CD4-positive, CD25-positive, alpha-beta regulatory T cell (primary cell): Measurements from ENCODE around the gene SNRNP200. TPM values are rescaled to one million over a fixed set of nuclear protein-coding genes. Genes with fewer than 3 reads are reported as not detected.

Source experiments
- ATAC-seq, 2 donors: fragments of 150-1000 bp; cut with Tn5 transposase; one replicate each; pipeline ENCODE4 v1.10.0; 2021; ENCODE audit warnings: low read depth in 2 of 2, moderate number of reproducible peaks in 2 of 2, moderate library complexity in 1 of 2
- DNase-seq, 3 donors: peaks; one replicate each; pipeline versions ENCODE4 v3.0.0 to v3.0.0-alpha.2; 2012 to 2022; ENCODE audit warnings: mixed read lengths in 1 of 3
- H3K27ac ChIP-seq: one replicate; pipeline ENCODE4 v1.7.0; 2013; ENCODE audit warnings: mild to moderate bottlenecking, low read length; ENCODE audit not compliant: insufficient read depth, poor library complexity, severe bottlenecking
- H3K27me3 ChIP-seq: one replicate; pipeline ENCODE4 v1.7.0; 2013; ENCODE audit warnings: low read length; ENCODE audit not compliant: control insufficient read depth, insufficient read depth
- H3K36me3 ChIP-seq: one replicate; pipeline ENCODE4 v1.7.0; 2013; ENCODE audit warnings: mild to moderate bottlenecking, low read length, moderate library complexity; ENCODE audit not compliant: control insufficient read depth, insufficient read depth
- H3K4me1 ChIP-seq: 2 replicates; pipeline ENCODE4 v1.7.0; 2013; ENCODE audit warnings: mild to moderate bottlenecking, low read length; ENCODE audit not compliant: insufficient read depth, control insufficient read depth, poor library complexity, severe bottlenecking
- H3K4me3 ChIP-seq: one replicate; pipeline ENCODE4 v1.7.0; 2013; ENCODE audit warnings: low read depth, mild to moderate bottlenecking, low read length, moderate library complexity
- H3K9me3 ChIP-seq, 2 experiments: 1 replicate in 1 of 2; 2 replicates in 1 of 2; pipeline ENCODE4 v1.7.0; 2013; ENCODE audit warnings: low read length in 2 of 2, mild to moderate bottlenecking in 1 of 2, moderate library complexity in 1 of 2; ENCODE audit not compliant: control insufficient read depth in 2 of 2
- H3K27ac Mint-ChIP-seq, 3 donors: one replicate each; pipeline ENCODE4 v1.8.0; 2020 to 2022; ENCODE audit warnings: mild to moderate bottlenecking in 3 of 3, mixed read lengths in 3 of 3, moderate library complexity in 2 of 3
- H3K27me3 Mint-ChIP-seq: one replicate; pipeline ENCODE4 v1.8.0; 2022; ENCODE audit warnings: mild to moderate bottlenecking, mixed read lengths
- H3K36me3 Mint-ChIP-seq: one replicate; pipeline ENCODE4 v1.8.0; 2020; ENCODE audit warnings: mixed read lengths
- H3K4me1 Mint-ChIP-seq, 4 donors: one replicate each; pipeline ENCODE4 v1.8.0; 2020 to 2022; ENCODE audit warnings: mixed read lengths in 4 of 4, mild to moderate bottlenecking in 1 of 4
- H3K4me3 Mint-ChIP-seq, 4 donors: one replicate each; pipeline ENCODE4 v1.8.0; 2020 to 2022; ENCODE audit warnings: mild to moderate bottlenecking in 4 of 4, mixed read lengths in 4 of 4, moderate library complexity in 3 of 4
- H3K9me3 Mint-ChIP-seq, 7 donors: one replicate each; pipeline ENCODE4 v1.8.0; 2020 to 2022; ENCODE audit warnings: mixed read lengths in 7 of 7, mild to moderate bottlenecking in 3 of 7, moderate library complexity in 2 of 7
- polyA plus RNA-seq, 4 donors: library from polyadenylated mRNA; unstranded; fragments of 300-500 nt; fragmentation: Illumina TruSeq; gene quantifications; one replicate each; pipeline ENCODE4 v1.2.3, GENCODE V29; 2021
- total RNA-seq: library from RNA; stranded (reverse); gene quantifications from one replicate; pipeline ENCODE4 v1.2.3, GENCODE V29; 2022

SNRNP200 gene
- total and polyA plus RNA-seq, 5 donors from 2014 or later: 67.4 to 295 (median 88.0) TPM

GRCh38 chr2:96330407-96330806 is 25.1 kb upstream of the SNRNP200 start:
- no peak overlapping the region for H3K27ac Mint-ChIP-seq
- Histone ChIP-seq H3K9me3 (no peaks in the 10 kb centered on the region), H3K27me3 (no peaks in the 10 kb centered on the region), H3K36me3 (peaks cover 8% of the 10 kb centered on the region), H3K4me3 (no peak overlapping the region), H3K4me1 (peaks cover 35% of the 10 kb centered on the region), H3K27ac (no peak overlapping the region)
- no peaks in the 10 kb centered on the region for H3K9me3 Mint-ChIP-seq
- ATAC-seq: no peak
- H3K27me3 Mint-ChIP-seq: no peaks in the 10 kb centered on the region
- peaks cover 9% of the 10 kb centered on the region for H3K36me3 Mint-ChIP-seq
- H3K4me3 Mint-ChIP-seq: peak overlapping the region in 1 of 4 donors; percentile 44
- peaks cover 4 to 46% (median 33%) of the 10 kb centered on the region in 4 donors for H3K4me1 Mint-ChIP-seq
- DNase-seq: no peak

- Mint-ChIP-seq H3K4me1 (peaks cover 4 to 45% (median 32%) of the 10 kb centered on the region in 4 donors), H3K27me3 (no peaks in the 10 kb centered on the region), H3K27ac (no peak overlapping the region), H3K4me3 (peak overlapping the region in 1 of 4 donors; percentile 41), H3K9me3 (no peaks in the 10 kb centered on the region), H3K36me3 (peaks cover 9% of the 10 kb centered on the region)
- Histone ChIP-seq H3K4me1 (peaks cover 37% of the 10 kb centered on the region), H3K36me3 (peaks cover 8% of the 10 kb centered on the region), H3K4me3 (no peak overlapping the region), H3K27ac (no peak overlapping the region), H3K9me3 (no peaks in the 10 kb centered on the region), H3K27me3 (no peaks in the 10 kb centered on the region)
- no peak for DNase-seq
- ATAC-seq: no peak
Measured at GRCh38 chr2:96329874-96330273, 24.5 kb upstream of the SNRNP200 start.

- peaks cover 4 to 45% (median 32%) of the 10 kb centered on the region in 4 donors for H3K4me1 Mint-ChIP-seq
- no peaks in the 10 kb centered on the region for H3K27me3 Mint-ChIP-seq
- H3K4me1 ChIP-seq: peaks cover 37% of the 10 kb centered on the region
- H3K4me3 Mint-ChIP-seq: peak overlapping the region in 2 of 4 donors; percentile 41 to 69
- no peaks in the 10 kb centered on the region for H3K9me3 ChIP-seq
- H3K36me3 ChIP-seq: peaks cover 8% of the 10 kb centered on the region
- H3K27me3 ChIP-seq: no peaks in the 10 kb centered on the region
- no peak overlapping the region for H3K27ac ChIP-seq
- H3K9me3 Mint-ChIP-seq: no peaks in the 10 kb centered on the region
- no peak overlapping the region for H3K4me3 ChIP-seq
- ATAC-seq (no peak), DNase-seq (no peak)
- peaks cover 9% of the 10 kb centered on the region for H3K36me3 Mint-ChIP-seq
- H3K27ac Mint-ChIP-seq: no peak overlapping the region
Measured at GRCh38 chr2:96329456-96329855, 24.1 kb upstream of the SNRNP200 start.

GRCh38 chr2:96326990-96327820 is 21.9 kb upstream of the SNRNP200 start:
- no peak overlapping the region for H3K27ac Mint-ChIP-seq
- no peaks in the 10 kb centered on the region for H3K27me3 ChIP-seq
- no peak overlapping the region for H3K4me3 ChIP-seq
- no peaks in the 10 kb centered on the region for H3K27me3 Mint-ChIP-seq
- H3K4me3 Mint-ChIP-seq: peak overlapping the region; percentile 41 to 96 (median 64)
- peaks cover 8% of the 10 kb centered on the region for H3K36me3 ChIP-seq
- H3K36me3 Mint-ChIP-seq: peaks cover 9% of the 10 kb centered on the region
- H3K9me3 ChIP-seq: no peaks in the 10 kb centered on the region
- peaks cover 30% of the 10 kb centered on the region for H3K4me1 ChIP-seq
- ATAC-seq (no peak), DNase-seq (no peak)
- no peak overlapping the region for H3K27ac ChIP-seq
- H3K9me3 Mint-ChIP-seq: no peaks in the 10 kb centered on the region
- peaks cover 0 to 41% (median 22%) of the 10 kb centered on the region in 4 donors for H3K4me1 Mint-ChIP-seq

GRCh38 chr2:96326564-96326963 is 21.2 kb upstream of the SNRNP200 start:
- ATAC-seq: no peak
- Mint-ChIP-seq H3K4me3 (peak overlapping the region in 3 of 4 donors; percentile 61 to 96 (median 68)), H3K9me3 (no peaks in the 10 kb centered on the region), H3K27me3 (no peaks in the 10 kb centered on the region), H3K36me3 (peaks cover 9% of the 10 kb centered on the region), H3K4me1 (peaks cover 0 to 47% (median 24%) of the 10 kb centered on the region in 4 donors), H3K27ac (peak overlapping the region in 2 of 3 donors; percentile 73 to 96)
- peak overlapping the region; percentile 66 for H3K27ac ChIP-seq
- H3K4me1 ChIP-seq: peaks cover 34% of the 10 kb centered on the region
- H3K9me3 ChIP-seq: no peaks in the 10 kb centered on the region
- peaks cover 8% of the 10 kb centered on the region for H3K36me3 ChIP-seq
- H3K4me3 ChIP-seq: peak overlapping the region; percentile 81
- no peak for DNase-seq
- no peaks in the 10 kb centered on the region for H3K27me3 ChIP-seq

DNA sequence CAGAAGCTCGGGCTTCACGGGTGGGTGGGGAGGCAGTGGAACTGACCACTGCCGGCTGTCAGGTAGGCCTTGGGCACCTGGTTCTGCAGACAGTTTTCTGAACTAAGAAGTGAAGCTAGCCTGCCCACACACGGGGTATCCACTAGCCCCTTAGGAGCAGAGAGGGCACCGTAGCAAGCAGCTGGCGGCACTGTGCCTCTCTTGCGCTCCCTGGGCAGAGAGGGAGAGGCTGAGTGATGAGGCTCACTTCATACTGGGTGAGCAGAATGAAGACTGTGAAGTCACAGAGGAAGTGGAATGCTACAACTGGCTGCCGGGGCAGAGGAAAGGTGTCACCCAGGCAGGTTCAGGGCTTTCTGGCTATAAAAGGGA is 20.5 kb upstream of the SNRNP200 start:
- Histone ChIP-seq H3K27ac (peak overlapping the region; percentile 66), H3K36me3 (peaks cover 8% of the 10 kb centered on the region), H3K9me3 (no peaks in the 10 kb centered on the region), H3K27me3 (no peaks in the 10 kb centered on the region), H3K4me1 (peaks cover 41% of the 10 kb centered on the region), H3K4me3 (peak overlapping the region; percentile 81)
- Mint-ChIP-seq H3K27ac (peak overlapping the region; percentile 89 to 96 (median 91)), H3K27me3 (no peaks in the 10 kb centered on the region), H3K4me3 (peak overlapping the region; percentile 93 to 98 (median 96)), H3K9me3 (no peaks in the 10 kb centered on the region), H3K36me3 (peaks cover 9% of the 10 kb centered on the region), H3K4me1 (peaks cover 0 to 52% (median 26%) of the 10 kb centered on the region in 4 donors)
- DNase-seq (peak in 2 of 3 donors; percentile 53 to 68), ATAC-seq (peak; percentile 71 to 75)

DNA sequence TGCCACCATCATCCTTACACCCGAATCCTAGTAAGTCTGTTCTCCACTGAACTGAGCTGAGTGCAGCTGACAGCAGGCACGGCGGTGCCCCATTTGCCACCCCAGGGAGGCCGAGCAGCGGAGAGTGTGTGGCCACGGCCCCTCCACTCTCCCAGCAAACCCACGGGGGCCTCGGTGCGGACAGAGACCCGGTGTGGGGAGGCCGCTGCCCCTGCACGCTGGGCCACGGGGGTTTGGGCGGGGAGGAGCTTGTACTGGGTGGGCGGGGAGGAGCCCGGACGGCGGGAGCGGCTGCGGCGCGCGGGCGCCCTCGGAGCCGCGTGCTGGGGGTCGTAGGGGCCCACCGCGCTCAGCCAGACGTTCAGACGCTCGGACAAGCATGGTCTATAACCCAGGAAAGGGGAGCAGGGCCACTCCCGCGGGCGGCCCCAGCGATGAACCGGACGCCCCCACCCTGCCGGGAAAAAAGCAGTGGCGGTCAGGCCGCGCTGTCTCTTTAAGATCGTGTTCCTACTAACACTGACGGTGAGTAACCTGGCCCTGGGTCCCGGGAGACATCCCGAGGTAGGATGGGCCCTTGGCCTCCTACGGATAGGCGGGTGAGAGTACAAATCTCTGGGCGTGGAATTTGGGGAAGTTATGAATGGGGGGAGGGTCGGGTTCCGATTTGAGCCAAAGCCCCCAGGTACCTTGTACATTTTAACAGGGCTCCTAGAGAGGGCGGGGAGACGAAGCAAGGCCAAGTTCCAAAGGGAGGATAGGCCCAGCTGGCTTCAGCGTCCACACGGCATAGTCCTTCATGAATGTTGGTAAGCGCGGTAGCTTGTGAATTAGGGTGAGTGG is 19.9 kb upstream of the SNRNP200 start, which contains the start of gene ITPRIPL1:
Gene ITPRIPL1 (plus strand): TSS at position 277 of the 843 bp plus-strand sequence. CDS start 523 bp downstream, at position 800.
- Histone ChIP-seq H3K4me1 (peaks cover 46% of the 10 kb centered on the region), H3K27ac (peak within 1 kb of the TSS; percentile 66), H3K4me3 (peak within 1 kb of the TSS; percentile 81), H3K36me3 (peaks cover 8% of the 10 kb centered on the region), H3K27me3 (no peaks in the 10 kb centered on the region), H3K9me3 (no peaks in the 10 kb centered on the region)
- ATAC-seq (peak in 1 of 2 donors; percentile 16), DNase-seq (peak; percentile 16 to 35 (median 24))
- Mint-ChIP-seq H3K27ac (peak within 1 kb of the TSS; percentile 90 to 96 (median 91)), H3K9me3 (no peaks in the 10 kb centered on the region), H3K4me3 (peak within 1 kb of the TSS; percentile 93 to 98 (median 96)), H3K27me3 (no peaks in the 10 kb centered on the region), H3K4me1 (peaks cover 0 to 57% (median 30%) of the 10 kb centered on the region in 4 donors), H3K36me3 (peaks cover 9% of the 10 kb centered on the region)
